Activated T-cell treated with anti-CD3 and anti-CD28 coated beads, Interleukin-2, amount 50 U/mL, for 48 hours (primary cell): ENCODE data around the gene CD300LB.
"Not testable (repeated sequence)": the region's sequence is repeated elsewhere in the genome, so short reads cannot be mapped to it uniquely, and the experiment has no call there.

ENCODE experiments used
- DNase-seq, 2 experiments: peaks; one replicate each; pipeline ENCODE4 v3.0.0-alpha.2; 2020

Gene CD300LB

GRCh38 chr17:74531231-74531761 lies at the start of gene CD300LB:
TSS of gene CD300LB (minus strand) at chr17:74531475. CDS start at chr17:74531350, 125 bp downstream.
- no peak for DNase-seq

GRCh38 chr17:74579900-74580299 lies 48.6 kb upstream of the CD300LB start:
- no peak for DNase-seq

DNA sequence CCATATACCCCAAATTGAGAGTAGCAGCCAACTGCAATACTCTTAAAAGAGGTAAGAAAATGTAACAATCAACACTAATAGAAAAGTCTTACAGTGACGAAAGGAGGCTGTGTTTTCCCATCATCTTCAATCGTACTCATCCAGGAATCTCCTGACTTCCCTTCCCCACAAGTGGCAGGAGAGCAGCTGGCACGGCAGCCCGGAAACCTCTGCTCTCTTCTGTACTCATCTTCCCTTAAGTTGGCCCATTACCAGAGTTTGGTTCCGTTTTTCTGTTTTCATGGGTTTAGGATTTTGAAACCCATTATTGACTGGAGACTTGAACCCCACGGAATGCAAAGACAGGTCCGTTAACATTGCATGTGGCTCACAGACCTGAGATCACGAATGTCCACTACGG lies 47.7 kb upstream of the CD300LB start:
- DNase-seq = no peak

DNA sequence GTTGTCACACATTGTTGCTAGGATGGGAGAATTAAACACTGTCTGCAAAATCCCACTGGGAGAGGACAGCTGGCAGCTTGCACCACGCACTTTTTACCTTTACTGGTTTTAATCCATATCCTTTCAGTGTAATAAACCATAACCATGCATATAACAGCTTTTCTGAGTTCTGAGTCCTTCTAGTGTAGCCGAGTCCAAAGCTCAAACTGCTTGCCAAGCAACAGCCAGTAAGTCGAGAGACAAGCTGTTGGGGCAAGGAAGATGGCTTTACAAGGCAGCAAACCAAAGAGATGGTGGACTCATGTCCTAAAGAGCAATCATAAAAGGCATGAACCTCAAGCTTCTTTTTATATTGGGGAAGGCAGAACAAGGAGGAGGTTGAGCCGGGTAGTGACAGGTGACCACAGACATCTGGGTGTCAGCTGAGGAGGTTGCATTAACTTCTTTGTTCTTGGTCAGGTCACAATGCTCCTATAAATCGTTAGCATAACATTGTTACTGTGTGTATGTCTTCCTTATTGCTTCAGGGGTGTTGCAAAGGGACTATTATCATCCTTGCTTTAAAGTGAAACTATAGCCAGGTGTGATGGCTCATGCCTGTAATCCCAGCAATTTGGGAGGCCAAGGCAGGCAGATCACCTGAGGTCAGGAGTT lies 43.3 kb upstream of the CD300LB start:
- no peak for DNase-seq

DNA sequence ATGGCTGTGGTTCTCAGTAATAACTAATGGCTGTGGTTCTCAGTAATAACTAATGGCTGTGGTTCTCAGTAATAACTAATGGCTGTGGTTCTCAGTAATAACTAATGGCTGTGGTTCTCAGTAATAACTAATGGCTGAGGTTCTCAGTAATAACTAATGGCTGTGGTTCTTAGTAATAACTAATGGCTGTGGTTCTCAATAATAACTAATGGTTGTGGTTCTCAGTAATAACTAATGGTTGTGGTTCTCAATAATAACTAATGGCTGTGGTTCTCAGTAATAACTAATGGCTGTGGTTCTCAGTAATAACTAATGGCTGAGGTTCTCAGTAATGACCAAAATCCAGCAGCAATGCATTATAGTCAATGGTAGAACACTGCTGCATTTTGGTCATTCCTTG lies 42.4 kb upstream of the CD300LB start:
- not testable (repeated sequence) for DNase-seq

GRCh38 chr17:74573169-74573568 lies 41.9 kb upstream of the CD300LB start:
- DNase-seq = no peak

- no peak for DNase-seq
Observed at GRCh38 chr17:74571621-74572270, 40.5 kb upstream of the CD300LB start.

DNA sequence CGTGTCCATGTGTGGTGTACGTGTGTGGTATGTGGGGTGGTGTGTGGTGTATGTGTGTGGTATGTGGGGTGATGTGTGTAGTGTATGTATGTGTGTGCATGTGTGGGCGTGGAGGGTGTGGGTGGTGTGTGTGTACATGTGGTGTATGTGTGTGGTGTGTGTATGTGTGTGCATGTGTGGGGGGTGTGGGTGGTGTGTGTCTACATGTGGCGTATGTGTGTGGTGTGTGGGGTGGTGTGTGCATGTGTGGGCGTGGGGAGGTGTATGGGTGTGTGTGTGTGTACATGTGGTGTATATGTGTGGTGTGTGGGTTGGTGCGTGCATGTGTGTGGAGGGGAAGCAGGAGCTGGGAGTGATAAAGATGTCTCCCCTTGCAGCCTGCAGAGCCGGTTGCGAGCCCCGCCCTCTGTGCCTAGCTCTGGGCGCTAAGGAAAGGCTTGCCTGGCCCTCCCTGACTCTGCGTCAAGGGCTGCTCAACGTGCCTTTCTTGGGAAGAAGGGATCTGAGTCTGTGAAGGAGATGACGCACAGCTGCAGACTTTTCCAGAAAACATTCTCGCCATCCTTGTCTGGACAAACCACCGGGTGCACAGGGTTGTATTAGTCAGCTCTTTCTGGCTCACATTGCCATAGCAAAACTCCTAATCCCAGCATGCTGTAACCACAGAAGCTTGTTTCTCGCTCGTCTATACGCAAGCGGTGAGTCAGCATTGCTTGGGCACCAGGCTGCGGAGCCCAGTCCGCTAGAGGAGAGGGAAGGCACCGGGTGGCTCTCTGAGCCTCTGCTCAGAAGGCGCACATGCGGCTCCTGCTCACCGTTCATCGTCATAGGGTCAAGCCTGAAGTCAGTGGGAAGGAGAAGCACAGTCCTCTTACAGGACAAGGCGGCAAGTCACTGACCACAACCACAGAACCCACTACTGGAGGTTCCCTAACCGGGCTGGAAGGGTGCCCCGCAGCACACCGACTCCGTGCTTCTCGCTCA lies 38.0 kb upstream of the CD300LB start:
- peak; percentile 54 for DNase-seq

- no peak for DNase-seq
Observed at GRCh38 chr17:74568106-74568873, 37.0 kb upstream of the CD300LB start.

DNA sequence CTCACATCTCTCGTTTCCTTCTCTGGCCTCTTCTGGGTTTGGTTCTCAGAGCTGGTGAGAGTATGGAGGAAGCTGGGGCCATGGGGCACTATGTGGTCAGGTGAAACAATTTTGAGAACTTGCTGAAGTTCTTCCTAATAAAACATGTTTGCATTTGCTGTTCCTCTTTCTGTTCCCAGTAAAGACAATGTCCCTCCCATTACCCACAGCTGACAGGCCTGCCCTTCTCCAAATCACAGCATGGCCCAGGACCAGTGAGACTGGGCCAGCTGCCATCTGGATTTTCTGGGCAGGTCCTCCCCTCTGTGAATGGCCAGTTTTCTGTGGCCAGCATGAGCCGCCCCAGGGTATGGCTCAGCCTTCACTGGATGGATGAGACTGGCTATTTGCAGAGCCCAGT lies 36.1 kb upstream of the CD300LB start, which contains the start of gene CD300H:
Gene CD300H (minus strand): TSS at position 113 of the 400 bp plus-strand sequence.
- DNase-seq = no peak

GRCh38 chr17:74566132-74566753 lies 35.0 kb upstream of the CD300LB start:
- peak; percentile 54 to 58 for DNase-seq

GRCh38 chr17:74565126-74565525 lies 33.9 kb upstream of the CD300LB start:
- no peak for DNase-seq

DNA sequence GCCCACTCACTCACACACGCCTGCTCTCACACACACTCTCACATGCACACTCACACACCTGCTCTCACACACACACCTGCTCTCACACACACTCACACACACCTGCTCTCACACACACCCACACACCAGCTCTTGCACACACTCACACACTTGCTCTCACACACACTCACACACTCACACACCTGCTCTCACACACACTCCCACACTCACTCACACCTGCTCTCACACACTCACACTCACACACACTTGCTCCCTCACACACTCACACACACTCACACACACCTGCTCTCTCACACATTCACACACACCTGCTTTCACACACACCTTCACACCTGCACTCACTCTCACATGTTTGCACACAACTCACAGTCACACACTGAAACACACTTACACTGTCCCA lies 32.1 kb upstream of the CD300LB start:
- DNase-seq = no peak

GRCh38 chr17:74561586-74561985 lies 30.3 kb upstream of the CD300LB start:
- DNase-seq = no peak

DNA sequence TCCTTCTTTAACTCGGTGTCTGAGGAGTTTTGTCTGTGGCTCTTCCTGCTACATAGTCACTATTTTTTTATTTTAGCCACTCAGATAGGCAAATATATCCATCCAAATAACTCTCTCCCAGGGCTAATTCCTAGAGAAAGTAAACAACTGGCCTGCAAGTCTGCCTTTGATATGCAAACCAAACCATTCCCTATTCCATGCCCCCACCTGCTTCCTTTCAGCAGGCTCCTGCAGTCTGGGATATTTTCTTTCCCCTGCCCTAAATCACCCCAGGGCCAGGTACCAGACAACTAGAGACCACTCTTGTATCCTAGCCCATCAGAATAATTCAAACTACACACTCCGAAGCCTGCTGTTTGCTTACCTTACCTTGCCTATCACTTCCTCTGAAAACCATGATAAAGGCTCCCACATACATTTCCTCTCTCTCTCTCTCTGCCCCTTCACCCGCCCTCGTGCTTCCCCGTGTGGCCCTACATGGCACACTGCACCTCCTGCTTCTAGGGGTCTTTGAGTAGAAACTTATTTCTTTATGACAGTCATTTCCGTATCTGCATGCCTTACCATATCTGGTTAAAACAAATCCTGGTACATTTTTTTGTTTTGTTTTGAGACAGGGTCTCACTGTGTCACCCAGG lies 27.7 kb upstream of the CD300LB start:
- no peak for DNase-seq

DNA sequence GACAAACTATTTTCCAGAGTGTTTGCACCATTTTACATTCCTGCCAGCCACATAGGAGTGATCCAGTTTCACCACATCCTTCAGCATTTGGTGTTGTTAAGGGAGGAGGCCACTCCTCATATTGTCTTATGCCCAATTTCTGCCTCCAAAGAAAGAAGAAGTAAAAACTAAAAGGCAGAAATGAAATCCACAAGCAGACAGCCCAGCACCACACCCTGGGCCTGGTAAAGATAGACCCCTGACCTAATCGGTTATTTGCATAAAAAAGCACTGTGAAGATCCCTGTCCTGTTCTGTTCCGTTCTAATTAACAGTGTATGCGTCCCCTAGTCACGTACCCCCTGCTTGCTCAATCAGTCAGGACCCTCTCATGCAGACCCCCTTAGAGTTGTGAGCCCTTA lies 27.1 kb upstream of the CD300LB start:
- not testable (repeated sequence) for DNase-seq

DNA sequence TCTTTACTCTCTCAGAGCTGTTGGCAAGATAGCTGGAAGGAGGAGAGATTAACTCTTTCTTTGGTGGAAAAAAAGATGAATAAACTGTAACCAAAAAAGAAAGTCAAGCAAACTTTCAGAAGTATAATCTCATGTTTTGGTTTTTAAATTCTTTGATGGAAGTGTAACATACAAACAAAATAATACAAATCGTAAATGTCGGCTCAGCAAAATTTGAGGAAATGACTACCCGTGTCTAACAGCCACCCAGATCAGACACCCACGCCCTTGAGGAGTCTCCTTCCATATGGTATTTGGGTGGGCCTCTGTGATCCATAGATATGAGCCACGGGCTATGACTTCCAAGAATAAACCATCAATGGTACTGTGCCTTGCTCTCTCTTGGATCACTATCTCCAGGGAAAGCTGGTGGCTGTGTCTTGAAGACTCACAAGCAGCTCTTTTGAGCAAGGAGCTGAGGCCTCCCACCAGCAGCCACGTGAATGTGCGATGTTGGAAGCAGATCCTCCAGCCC lies 24.2 kb upstream of the CD300LB start:
- DNase-seq = no peak

DNA sequence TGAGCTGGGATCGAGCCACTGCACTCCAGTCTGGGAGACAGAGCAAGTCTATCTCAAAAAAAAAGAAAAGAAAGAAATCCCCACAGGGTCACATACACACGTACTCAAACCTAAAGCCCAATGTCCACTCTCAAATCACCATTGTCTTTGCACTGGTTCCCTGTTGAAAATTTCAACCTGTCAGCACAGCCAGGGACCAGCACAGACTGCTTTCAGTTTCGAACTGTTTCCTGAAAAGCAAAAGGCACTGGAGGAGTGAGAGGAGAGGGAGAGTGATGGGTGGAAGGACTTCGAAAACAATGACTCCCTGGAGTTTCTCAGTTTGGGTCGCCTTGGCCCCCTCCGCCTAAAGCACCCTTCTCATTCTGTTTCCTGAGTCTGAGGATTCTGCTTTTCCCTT lies 23.6 kb upstream of the CD300LB start:
- DNase-seq = no peak

GRCh38 chr17:74552037-74552436 lies 20.8 kb upstream of the CD300LB start:
- no peak for DNase-seq

DNA sequence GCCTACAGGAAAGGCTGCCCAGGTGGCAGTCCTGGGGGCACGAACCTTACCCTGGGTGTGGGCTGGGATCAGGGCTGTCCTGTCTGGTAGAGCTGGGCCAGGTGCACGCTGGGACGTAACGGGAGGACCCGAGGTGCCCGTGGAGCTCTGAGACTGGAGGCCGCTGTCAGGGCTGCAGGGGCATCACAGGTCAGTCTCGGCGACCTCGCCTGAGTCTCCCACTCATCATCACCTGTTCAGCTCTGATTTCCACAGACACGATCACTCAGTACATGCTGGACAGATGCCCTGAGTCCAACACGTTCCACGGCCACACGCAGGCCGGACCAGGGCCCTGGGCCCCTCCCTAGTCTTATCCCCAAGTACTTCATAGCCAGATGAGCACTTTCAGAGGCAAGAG lies 19.3 kb upstream of the CD300LB start:
- DNase-seq = no peak

GRCh38 chr17:74549343-74549742 lies 18.1 kb upstream of the CD300LB start:
- DNase-seq = no peak
